Fibroblast of lung (primary cell): ENCODE results near the gene RGS10. TPM values are rescaled to one million over a fixed set of nuclear protein-coding genes. Genes with fewer than 3 reads are reported as not detected.

ENCODE experiments used
- DNase-seq, 2 donors: peaks; one replicate each; pipeline versions ENCODE4 v3.0.0 to v3.0.0-alpha.2; 2010; ENCODE audit warnings: low read depth in 2 of 2
- H2AFZ ChIP-seq: 2 replicates; pipeline ENCODE4 v1.5.1; 2012; ENCODE audit warnings: low read length, control low read depth, inconsistent platforms
- H3K27ac ChIP-seq: 2 replicates; pipeline ENCODE4 v1.5.1; 2011; ENCODE audit warnings: low read length, control low read depth; ENCODE audit not compliant: insufficient read depth
- H3K27me3 ChIP-seq: 2 replicates; pipeline ENCODE4 v1.5.1; 2011; ENCODE audit warnings: mild to moderate bottlenecking, low read length; ENCODE audit not compliant: control insufficient read depth, insufficient read depth
- H3K36me3 ChIP-seq: 2 replicates; pipeline ENCODE4 v1.5.1; 2011; ENCODE audit warnings: low read length; ENCODE audit not compliant: control insufficient read depth, insufficient read depth
- H3K4me1 ChIP-seq: 2 replicates; pipeline ENCODE4 v1.5.1; 2011; ENCODE audit warnings: low read length; ENCODE audit not compliant: control insufficient read depth, insufficient read depth; ENCODE audit errors: extremely low read depth
- H3K4me2 ChIP-seq: 2 replicates; pipeline ENCODE4 v1.5.1; 2011; ENCODE audit warnings: low read length, control low read depth; ENCODE audit not compliant: insufficient read depth; ENCODE audit errors: extremely low read depth
- H3K4me3 ChIP-seq, 4 experiments: fragments of 200-600 bp in 1 of 4; sonication (generic) in 1 of 4; replicated peaks in 1 of 4; 2 replicates each; pipeline ENCODE4 v1.5.1; 2011 to 2016; ENCODE audit warnings: low read length in 4 of 4, low read depth in 3 of 4, mild to moderate bottlenecking in 3 of 4, control low read depth in 2 of 4, inconsistent platforms in 1 of 4, mixed read lengths in 1 of 4; ENCODE audit not compliant: insufficient read depth in 1 of 4; ENCODE audit errors: control extremely low read depth in 1 of 4
- H3K79me2 ChIP-seq: 2 replicates; pipeline ENCODE4 v1.5.1; 2012; ENCODE audit warnings: mild to moderate bottlenecking, low read length, inconsistent platforms; ENCODE audit not compliant: control insufficient read depth, insufficient read depth
- H3K9ac ChIP-seq: 2 replicates; pipeline ENCODE4 v1.5.1; 2011; ENCODE audit warnings: mild to moderate bottlenecking, low read length, control low read depth; ENCODE audit not compliant: insufficient read depth
- H3K9me3 ChIP-seq: 2 replicates; pipeline ENCODE4 v1.5.1; 2012; ENCODE audit warnings: low read depth, low read length; ENCODE audit not compliant: control insufficient read depth, insufficient read depth
- H4K20me1 ChIP-seq: 2 replicates; pipeline ENCODE4 v1.5.1; 2011; ENCODE audit warnings: low read length; ENCODE audit not compliant: control insufficient read depth, insufficient read depth; ENCODE audit errors: extremely low read depth
- EZH2 ChIP-seq: IDR thresholded peaks from 2 replicates; pipeline ENCODE4 v1.5.1; 2012; ENCODE audit warnings: low read length, control low read depth, mild to moderate bottlenecking; ENCODE audit errors: missing control alignments
- polyA plus RNA-seq, 2 donors: library from polyadenylated mRNA; depleted of rRNA in 1 of 2; stranded (reverse) in 1 of 2; unstranded in 1 of 2; fragments of >200 nt; gene quantifications; 2 replicates each; pipeline ENCODE4 v1.2.1, GENCODE V29; 2011 to 2012; ENCODE audit warnings: missing spikeins in 1 of 2
- total RNA-seq: library from RNA; depleted of rRNA; stranded (reverse); fragments of >200 nt; gene quantifications from 2 replicates; pipeline ENCODE4 v1.2.1, GENCODE V29; 2014
- TF ChIP-seq, protein P1 (sequence below), 2 donors: IDR thresholded peaks in 1 of 2; conservative IDR thresholded peaks in 1 of 2; 1 replicate in 1 of 2; 2 replicates in 1 of 2; pipeline ENCODE4 v1.5.1; 2011 to 2012; ENCODE audit warnings: low read length in 2 of 2, control low read depth in 1 of 2, inconsistent platforms in 1 of 2, low read depth in 1 of 2, mild to moderate bottlenecking in 1 of 2

Gene RGS10
- total and polyA plus RNA-seq, 2 donors (not counting 1 experiment from before 2014, with no cell fraction given): 50.9 to 103 TPM

DNA sequence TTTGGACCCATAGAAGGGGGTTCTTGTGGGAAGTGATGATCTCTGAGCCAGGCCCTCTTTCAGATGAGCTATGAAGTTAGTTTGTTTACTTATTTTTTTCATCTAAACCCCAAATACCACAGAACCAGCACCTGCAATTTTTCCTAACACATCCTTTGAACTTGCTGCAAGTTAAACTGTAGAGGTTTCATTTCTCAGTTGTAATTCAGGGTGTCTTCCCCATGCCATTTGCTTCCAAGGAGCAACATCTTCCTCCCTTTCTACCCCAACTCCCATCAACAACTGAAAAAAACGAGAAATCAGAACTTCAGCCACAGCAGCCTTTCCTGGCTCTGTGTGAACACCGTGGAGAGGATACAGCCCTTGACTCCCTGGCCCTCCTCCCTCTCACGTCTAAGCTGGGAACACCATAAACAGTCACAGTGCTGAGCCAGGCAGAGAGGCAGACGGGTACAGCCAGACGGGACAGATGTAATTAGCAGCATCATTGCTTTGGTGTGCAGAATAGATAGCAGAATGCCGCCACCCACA, 63.6 kb downstream of the RGS10 start:
- Histone ChIP-seq H3K9ac (no peak overlapping the region), H2AFZ (no peak overlapping the region), H3K27ac (no peak overlapping the region), H3K36me3 (no peaks in the 10 kb centered on the region), H3K4me3 (no peak overlapping the region), H3K27me3 (peaks cover 34% of the 10 kb centered on the region), H4K20me1 (no peaks in the 10 kb centered on the region), H3K9me3 (no peaks in the 10 kb centered on the region), H3K4me2 (no peak overlapping the region), H3K4me1 (no peaks in the 10 kb centered on the region), H3K79me2 (no peaks in the 10 kb centered on the region)
- no peak for DNase-seq
- TF ChIP-seq, protein P1, sequence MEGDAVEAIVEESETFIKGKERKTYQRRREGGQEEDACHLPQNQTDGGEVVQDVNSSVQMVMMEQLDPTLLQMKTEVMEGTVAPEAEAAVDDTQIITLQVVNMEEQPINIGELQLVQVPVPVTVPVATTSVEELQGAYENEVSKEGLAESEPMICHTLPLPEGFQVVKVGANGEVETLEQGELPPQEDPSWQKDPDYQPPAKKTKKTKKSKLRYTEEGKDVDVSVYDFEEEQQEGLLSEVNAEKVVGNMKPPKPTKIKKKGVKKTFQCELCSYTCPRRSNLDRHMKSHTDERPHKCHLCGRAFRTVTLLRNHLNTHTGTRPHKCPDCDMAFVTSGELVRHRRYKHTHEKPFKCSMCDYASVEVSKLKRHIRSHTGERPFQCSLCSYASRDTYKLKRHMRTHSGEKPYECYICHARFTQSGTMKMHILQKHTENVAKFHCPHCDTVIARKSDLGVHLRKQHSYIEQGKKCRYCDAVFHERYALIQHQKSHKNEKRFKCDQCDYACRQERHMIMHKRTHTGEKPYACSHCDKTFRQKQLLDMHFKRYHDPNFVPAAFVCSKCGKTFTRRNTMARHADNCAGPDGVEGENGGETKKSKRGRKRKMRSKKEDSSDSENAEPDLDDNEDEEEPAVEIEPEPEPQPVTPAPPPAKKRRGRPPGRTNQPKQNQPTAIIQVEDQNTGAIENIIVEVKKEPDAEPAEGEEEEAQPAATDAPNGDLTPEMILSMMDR (conservative IDR thresholded peaks at IDR 0.05 in 1 of 2, IDR thresholded peaks at IDR 0.05 in 1 of 2; ENCODE audit: low read depth in 1 of 2, low read length in 2 of 2): no peak
- TF ChIP-seq EZH2: no peak

DNA sequence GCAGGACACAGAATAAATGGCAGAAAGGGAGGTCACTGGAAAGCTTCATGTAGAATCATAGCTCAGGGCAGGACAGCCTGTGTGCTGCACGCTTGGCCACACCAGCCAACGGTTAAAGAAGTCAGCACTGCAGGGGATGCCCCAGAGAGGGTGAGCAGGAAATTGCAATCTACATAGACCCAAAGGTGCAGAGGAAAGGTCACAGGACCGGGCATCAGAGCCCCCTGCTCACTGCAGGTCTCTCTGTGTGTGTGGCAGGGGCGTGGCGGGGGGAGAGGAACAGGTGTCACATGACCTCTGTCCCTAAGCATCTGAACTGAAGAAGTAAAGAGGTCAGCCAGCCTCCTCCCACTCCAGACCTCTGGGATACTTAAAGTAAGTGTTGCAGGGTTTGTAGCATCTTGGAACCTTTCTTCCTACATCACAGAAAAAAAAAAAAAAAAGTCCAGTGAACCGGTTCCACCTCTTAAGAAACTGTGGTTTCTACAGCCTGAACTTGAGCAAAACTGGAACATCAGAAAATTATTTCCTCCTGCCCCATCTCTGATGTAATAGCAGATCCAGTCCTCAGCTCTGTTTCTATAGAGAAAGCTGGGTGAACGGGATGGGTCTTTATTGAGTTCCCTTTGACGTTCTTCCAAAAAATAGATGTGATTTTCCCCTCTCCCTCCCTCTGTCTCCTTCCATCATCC, 64.3 kb downstream of the RGS10 start:
- no peak for DNase-seq
- Histone ChIP-seq H3K36me3 (no peaks in the 10 kb centered on the region), H3K79me2 (no peaks in the 10 kb centered on the region)

GRCh38 chr10:119477444-119477843, 65.1 kb downstream of the RGS10 start:
- TF ChIP-seq, protein P1 (conservative IDR thresholded peaks at IDR 0.05 in 1 of 2, IDR thresholded peaks at IDR 0.05 in 1 of 2; ENCODE audit: low read depth in 1 of 2, low read length in 2 of 2): no peak
- no peak for TF ChIP-seq EZH2
- no peak for DNase-seq

More for the DNA sequence above, 64.3 kb downstream of the RGS10 start:
- Histone ChIP-seq H3K9ac (no peak overlapping the region), H3K9me3 (no peaks in the 10 kb centered on the region), H3K27me3 (peaks cover 34% of the 10 kb centered on the region), H3K4me2 (no peak overlapping the region), H4K20me1 (no peaks in the 10 kb centered on the region), H2AFZ (no peak overlapping the region), H3K4me3 (no peak overlapping the region), H3K4me1 (no peaks in the 10 kb centered on the region), H3K27ac (no peak overlapping the region)
- TF ChIP-seq, protein P1 (conservative IDR thresholded peaks at IDR 0.05 in 1 of 2, IDR thresholded peaks at IDR 0.05 in 1 of 2; ENCODE audit: low read depth in 1 of 2, low read length in 2 of 2): no peak
- no peak for TF ChIP-seq EZH2

More at GRCh38 chr10:119477444-119477843, 65.1 kb downstream of the RGS10 start:
- Histone ChIP-seq H3K79me2 (no peaks in the 10 kb centered on the region), H3K4me2 (no peak overlapping the region), H3K27me3 (peaks cover 35% of the 10 kb centered on the region), H3K9me3 (no peaks in the 10 kb centered on the region), H4K20me1 (no peaks in the 10 kb centered on the region), H3K4me3 (no peak overlapping the region), H3K36me3 (no peaks in the 10 kb centered on the region), H3K4me1 (no peaks in the 10 kb centered on the region), H3K27ac (no peak overlapping the region), H3K9ac (no peak overlapping the region), H2AFZ (no peak overlapping the region)
